ENCODE measurements around the gene KRTAP10-4. TPM values are rescaled to one million over a fixed set of nuclear protein-coding genes. Genes with fewer than 3 reads are reported as not detected.
A peak's percentile ranks its signal among the peaks of the same experiment; 100 is the strongest.

The KRTAP10-4 gene
- total RNA-seq, 2 donors from 2014 or later = not detected

- peaks cover 17% of the 10 kb centered on the region for H3K9me3 Mint-ChIP-seq
- DNase-seq (ENCODE audit: low spot score) (no peak), ATAC-seq (no peak)
- H3K4me1 Mint-ChIP-seq (ENCODE audit: low read depth in 2 of 2) = peaks cover 0 to 8% of the 10 kb centered on the region in 2 donors
- no peak overlapping the region for H3K4me3 Mint-ChIP-seq
- peaks cover 22% of the 10 kb centered on the region for H3K36me3 Mint-ChIP-seq
- H3K27me3 Mint-ChIP-seq = peaks cover 5 to 13% of the 10 kb centered on the region in 2 donors
- no peak overlapping the region for H3K27ac Mint-ChIP-seq
Observed at GRCh38 chr21:44611551-44611950, 38.0 kb downstream of the KRTAP10-4 start.

DNA sequence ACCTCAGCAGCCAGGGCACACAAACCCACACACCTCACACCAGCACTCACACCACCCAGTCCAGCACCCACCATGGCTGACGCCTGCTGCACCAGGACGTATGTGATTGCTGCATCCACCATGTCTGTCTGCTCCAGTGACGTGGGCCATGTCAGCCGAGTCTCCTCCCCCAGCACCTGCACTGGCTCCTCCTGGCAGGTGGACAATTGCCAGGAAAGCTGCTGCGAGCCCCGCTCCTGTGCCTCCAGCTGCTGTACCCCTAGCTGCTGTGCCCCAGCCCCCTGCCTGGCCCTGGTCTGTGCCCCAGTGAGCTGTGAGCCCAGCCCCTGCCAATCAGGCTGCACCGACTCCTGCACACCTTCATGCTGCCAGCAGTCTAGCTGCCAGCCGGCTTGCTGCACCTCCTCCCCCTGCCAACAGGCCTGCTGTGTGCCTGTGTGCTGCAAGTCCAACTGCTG, 38.5 kb downstream of the KRTAP10-4 start, which contains the start of gene KRTAP10-8:
KRTAP10-8 (plus strand) TSS at position 51 of the 458 bp plus-strand sequence; CDS start at position 73, 22 bp downstream.
- H3K27me3 Mint-ChIP-seq = peaks cover 5 to 12% of the 10 kb centered on the region in 2 donors
- H3K27ac Mint-ChIP-seq = no peak within 1 kb of the TSS
- peaks cover 17% of the 10 kb centered on the region for H3K9me3 Mint-ChIP-seq
- ATAC-seq (no peak), DNase-seq (ENCODE audit: low spot score) (no peak)
- peaks cover 22% of the 10 kb centered on the region for H3K36me3 Mint-ChIP-seq
- peaks cover 0 to 10% of the 10 kb centered on the region in 2 donors for H3K4me1 Mint-ChIP-seq (ENCODE audit: low read depth in 2 of 2)
- no peak within 1 kb of the TSS for H3K4me3 Mint-ChIP-seq

DNA sequence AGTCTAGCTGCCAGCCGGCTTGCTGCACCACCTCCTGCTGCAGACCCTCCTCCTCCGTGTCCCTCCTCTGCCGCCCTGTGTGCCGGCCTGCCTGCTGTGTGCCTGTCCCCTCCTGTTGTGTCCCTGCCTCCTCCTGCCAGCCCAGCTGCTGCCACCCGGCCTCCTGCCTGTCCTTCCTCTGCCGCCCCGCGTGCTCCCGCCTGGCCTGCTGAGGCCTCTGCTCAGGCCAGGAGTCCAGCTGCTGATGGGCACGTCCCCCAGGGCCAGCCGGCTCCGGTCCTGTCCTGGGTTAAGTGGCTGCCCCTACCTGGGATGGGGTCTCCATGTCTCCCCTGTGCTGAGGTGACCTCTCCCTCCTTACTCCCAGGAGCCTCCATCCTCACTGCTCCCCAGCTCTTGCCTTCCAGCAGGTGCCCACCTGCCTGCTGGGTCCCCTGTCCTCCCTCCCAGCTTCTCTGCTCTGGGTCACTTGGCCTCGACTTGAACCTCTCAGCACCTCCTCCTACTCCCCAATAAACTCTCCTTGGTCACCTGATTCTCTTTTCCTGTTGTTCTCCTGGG, 39.2 kb downstream of the KRTAP10-4 start:
- Mint-ChIP-seq H3K9me3 (peaks cover 17% of the 10 kb centered on the region), H3K27ac (no peak overlapping the region), H3K27me3 (peaks cover under 1 to 10% of the 10 kb centered on the region in 2 donors), H3K4me1 (ENCODE audit: low read depth in 2 of 2) (peaks cover 0 to 12% of the 10 kb centered on the region in 2 donors), H3K4me3 (no peak overlapping the region), H3K36me3 (peaks cover 22% of the 10 kb centered on the region)
- DNase-seq (ENCODE audit: low spot score) = no peak
- ATAC-seq = no peak

DNA sequence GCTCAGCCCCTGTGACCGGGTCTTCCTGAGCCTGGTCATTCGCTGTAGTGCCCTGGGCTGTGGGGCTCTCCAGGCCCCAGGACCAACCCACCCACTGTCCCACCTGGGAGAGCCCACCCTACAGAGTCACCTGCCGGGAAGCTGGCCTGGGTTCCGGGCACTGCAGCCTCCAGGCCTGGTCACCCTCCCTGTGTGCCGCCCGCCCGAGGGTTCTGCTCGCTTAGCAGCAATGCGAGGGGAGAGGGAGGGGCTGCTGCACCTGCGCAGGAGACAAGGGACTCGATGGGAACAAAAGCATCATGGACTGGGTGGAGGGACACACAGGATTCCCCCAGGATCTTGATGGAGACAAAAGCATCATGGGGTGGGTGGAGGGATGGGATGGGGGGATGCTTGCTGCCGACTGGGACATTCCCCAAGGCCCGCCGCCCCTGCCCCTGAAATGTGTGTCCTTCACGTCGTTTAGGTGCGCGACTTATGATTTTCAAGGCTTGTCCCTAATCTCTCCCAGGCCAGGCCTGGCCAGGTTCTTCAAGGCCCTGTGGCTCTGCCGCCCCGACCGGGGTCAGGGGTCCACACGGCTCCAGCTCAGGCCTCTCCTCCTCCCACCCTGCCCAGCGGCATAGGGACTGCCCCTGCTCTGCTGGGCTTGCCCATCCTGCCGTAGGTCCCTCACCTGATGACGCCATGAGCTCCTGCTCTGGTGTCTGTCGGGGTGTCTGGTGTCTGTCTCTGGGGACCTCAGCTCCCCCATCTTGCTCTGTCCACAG, 40.0 kb downstream of the KRTAP10-4 start:
- ATAC-seq = peak in 1 of 2 donors; percentile 32
- no peak for DNase-seq (ENCODE audit: low spot score)
- Mint-ChIP-seq H3K4me1 (ENCODE audit: low read depth in 2 of 2) (peaks cover 4 to 18% of the 10 kb centered on the region in 2 donors), H3K36me3 (peaks cover 22% of the 10 kb centered on the region), H3K4me3 (no peak overlapping the region), H3K9me3 (peaks cover 17% of the 10 kb centered on the region), H3K27me3 (peaks cover 0 to 9% of the 10 kb centered on the region in 2 donors), H3K27ac (no peak overlapping the region)

DNA sequence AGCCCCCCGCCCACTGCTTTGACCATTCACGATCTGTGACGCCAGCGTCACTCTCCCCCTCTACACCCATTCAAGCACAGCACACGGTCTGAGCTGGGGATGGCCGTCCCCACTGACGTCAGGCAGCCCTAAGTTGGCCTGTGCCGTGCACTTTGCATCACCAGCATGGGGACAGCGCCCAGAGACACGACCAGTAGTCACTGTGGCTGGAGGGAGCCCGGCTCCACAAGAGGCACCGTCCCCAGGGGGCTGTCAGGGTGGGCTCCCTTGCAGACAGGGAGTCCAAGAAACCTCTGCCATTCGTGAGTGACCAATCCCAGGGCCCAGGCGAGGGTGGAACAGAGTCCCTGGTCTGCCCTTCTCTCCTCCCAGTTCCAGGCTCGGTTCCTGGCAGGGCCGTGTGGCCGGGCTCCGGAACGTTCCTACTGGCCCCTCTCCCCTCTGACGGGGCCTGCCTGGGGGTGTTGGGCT, 40.7 kb downstream of the KRTAP10-4 start:
- H3K4me1 Mint-ChIP-seq (ENCODE audit: low read depth in 2 of 2) = peaks cover 10 to 24% of the 10 kb centered on the region in 2 donors
- no peak for DNase-seq (ENCODE audit: low spot score)
- no peak overlapping the region for H3K27ac Mint-ChIP-seq
- H3K36me3 Mint-ChIP-seq = peaks cover 20% of the 10 kb centered on the region
- no peak for ATAC-seq
- H3K4me3 Mint-ChIP-seq = no peak overlapping the region
- peaks cover 0 to 5% of the 10 kb centered on the region in 2 donors for H3K27me3 Mint-ChIP-seq
- peaks cover 13% of the 10 kb centered on the region for H3K9me3 Mint-ChIP-seq

DNA sequence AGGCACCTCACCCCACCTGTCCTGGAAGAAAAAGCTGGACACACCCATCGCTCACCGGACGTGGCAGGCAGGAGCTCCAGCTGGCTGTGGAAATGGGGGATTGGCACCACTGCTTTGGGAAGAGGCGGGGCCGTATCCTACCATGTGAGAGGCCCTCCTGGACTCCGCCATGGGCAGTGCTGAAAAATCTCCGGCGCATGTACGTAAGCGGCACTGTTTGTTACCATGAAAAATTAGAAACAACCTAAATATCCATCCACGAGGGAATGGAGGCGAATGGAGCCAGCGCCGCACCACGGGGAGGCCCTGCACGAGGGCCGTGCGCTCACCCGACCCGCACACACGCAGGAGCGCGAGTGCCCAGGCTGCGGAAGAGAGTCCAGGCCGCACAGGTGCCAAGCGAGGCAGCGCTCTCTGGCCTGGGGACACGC, 41.4 kb downstream of the KRTAP10-4 start:
- H3K27me3 Mint-ChIP-seq = peaks cover 0 to 2% of the 10 kb centered on the region in 2 donors
- DNase-seq (ENCODE audit: low spot score) (no peak), ATAC-seq (no peak)
- peaks cover 20% of the 10 kb centered on the region for H3K36me3 Mint-ChIP-seq
- no peak overlapping the region for H3K4me3 Mint-ChIP-seq
- H3K4me1 Mint-ChIP-seq (ENCODE audit: low read depth in 2 of 2) = peaks cover 17 to 31% of the 10 kb centered on the region in 2 donors
- H3K27ac Mint-ChIP-seq = no peak overlapping the region
- H3K9me3 Mint-ChIP-seq = peaks cover 15% of the 10 kb centered on the region

- no peak overlapping the region for H3K27ac Mint-ChIP-seq
- H3K36me3 Mint-ChIP-seq = peaks cover 24% of the 10 kb centered on the region
- ATAC-seq (no peak), DNase-seq (ENCODE audit: low spot score) (no peak)
- peaks cover 17% of the 10 kb centered on the region for H3K9me3 Mint-ChIP-seq
- peaks cover 0 to 2% of the 10 kb centered on the region in 2 donors for H3K27me3 Mint-ChIP-seq
- peaks cover 17 to 33% of the 10 kb centered on the region in 2 donors for H3K4me1 Mint-ChIP-seq (ENCODE audit: low read depth in 2 of 2)
- no peak overlapping the region for H3K4me3 Mint-ChIP-seq
Observed at GRCh38 chr21:44615466-44615865, 41.9 kb downstream of the KRTAP10-4 start.

DNA sequence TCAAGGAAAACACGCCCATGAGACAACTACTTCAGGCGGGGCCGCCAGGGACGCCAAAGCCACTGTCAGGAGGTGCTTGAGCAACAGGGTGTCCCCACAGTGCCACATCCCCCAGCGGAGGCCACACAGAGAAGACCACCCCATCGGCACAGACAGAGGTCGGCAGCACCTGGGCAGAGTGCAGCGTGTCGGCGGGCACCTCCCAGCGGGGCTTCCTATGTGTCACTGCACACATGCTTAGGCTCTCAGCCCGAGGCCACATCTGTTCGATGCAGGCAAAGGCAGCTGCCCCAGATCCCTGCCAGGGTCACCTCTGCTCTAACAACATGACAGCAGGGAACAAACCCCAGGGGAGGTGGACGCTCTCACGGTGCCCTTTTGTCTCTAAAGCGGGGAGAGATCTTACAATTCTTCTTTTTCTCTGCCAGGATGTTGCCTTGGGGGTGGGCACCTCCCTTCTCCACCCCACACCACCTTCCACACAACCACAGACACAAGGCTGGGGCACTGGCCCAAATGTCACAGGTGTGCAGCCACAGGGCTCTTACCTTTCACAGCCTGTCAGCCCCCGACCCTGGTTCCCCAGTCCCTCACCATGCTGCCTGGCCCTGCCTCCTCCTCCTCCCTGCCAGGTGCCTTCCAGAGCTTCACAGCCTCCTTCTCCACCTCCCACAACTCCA, 42.5 kb downstream of the KRTAP10-4 start:
- no peak for DNase-seq (ENCODE audit: low spot score)
- Mint-ChIP-seq H3K27ac (peak overlapping the region in 1 of 2 donors; percentile 33), H3K36me3 (peaks cover 26% of the 10 kb centered on the region), H3K4me1 (ENCODE audit: low read depth in 2 of 2) (peaks cover 17 to 33% of the 10 kb centered on the region in 2 donors), H3K27me3 (peaks cover 0 to 2% of the 10 kb centered on the region in 2 donors), H3K9me3 (peaks cover 18% of the 10 kb centered on the region), H3K4me3 (no peak overlapping the region)
- ATAC-seq = no peak

- peaks cover 14% of the 10 kb centered on the region for H3K9me3 Mint-ChIP-seq
- H3K27ac Mint-ChIP-seq = peak overlapping the region in 1 of 2 donors; percentile 33
- ATAC-seq (no peak), DNase-seq (ENCODE audit: low spot score) (no peak)
- H3K36me3 Mint-ChIP-seq = peaks cover 21% of the 10 kb centered on the region
- H3K27me3 Mint-ChIP-seq = peaks cover 0 to 2% of the 10 kb centered on the region in 2 donors
- H3K4me1 Mint-ChIP-seq (ENCODE audit: low read depth in 2 of 2) = peaks cover 17 to 33% of the 10 kb centered on the region in 2 donors
- H3K4me3 Mint-ChIP-seq = no peak overlapping the region
Observed at GRCh38 chr21:44616591-44616926, 43.0 kb downstream of the KRTAP10-4 start.

DNA sequence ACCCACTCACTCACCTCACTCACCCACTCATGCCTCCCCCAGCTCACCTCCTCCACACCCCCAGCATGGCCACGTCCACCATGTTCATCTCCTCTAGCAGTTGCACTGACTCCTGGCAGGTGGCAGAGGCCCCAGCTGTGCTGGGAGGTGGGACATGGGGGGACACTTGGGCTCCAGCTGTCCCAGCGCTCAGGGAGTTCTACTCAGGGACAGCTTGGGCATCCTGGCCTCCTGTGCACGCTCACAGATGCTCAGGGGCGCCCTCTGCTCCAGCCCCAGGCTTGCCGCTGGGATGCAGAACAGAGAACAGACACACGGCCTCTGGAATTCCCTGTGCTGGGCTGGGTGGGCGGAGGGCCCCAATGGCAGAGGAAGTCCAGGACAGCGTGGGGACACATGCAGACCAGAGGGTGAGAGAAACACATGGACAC, 43.6 kb downstream of the KRTAP10-4 start:
- no peak for DNase-seq (ENCODE audit: low spot score)
- peaks cover 0 to 2% of the 10 kb centered on the region in 2 donors for H3K27me3 Mint-ChIP-seq
- no peak overlapping the region for H3K4me3 Mint-ChIP-seq
- H3K27ac Mint-ChIP-seq = peak overlapping the region in 1 of 2 donors; percentile 91
- no peak for ATAC-seq
- peaks cover 14% of the 10 kb centered on the region for H3K9me3 Mint-ChIP-seq
- peaks cover 17 to 33% of the 10 kb centered on the region in 2 donors for H3K4me1 Mint-ChIP-seq (ENCODE audit: low read depth in 2 of 2)
- H3K36me3 Mint-ChIP-seq = peaks cover 21% of the 10 kb centered on the region

GRCh38 chr21:44618504-44618903, 45.0 kb downstream of the KRTAP10-4 start:
- peak overlapping the region; percentile 67 for H3K4me3 Mint-ChIP-seq
- peaks cover 33% of the 10 kb centered on the region for H3K36me3 Mint-ChIP-seq
- peak overlapping the region; percentile 68 to 91 for H3K27ac Mint-ChIP-seq
- H3K27me3 Mint-ChIP-seq = no peaks in the 10 kb centered on the region
- no peak for DNase-seq (ENCODE audit: low spot score)
- H3K9me3 Mint-ChIP-seq = peaks cover 22% of the 10 kb centered on the region
- no peak for ATAC-seq
- H3K4me1 Mint-ChIP-seq (ENCODE audit: low read depth in 2 of 2) = peaks cover 17 to 29% of the 10 kb centered on the region in 2 donors

GRCh38 chr21:44618909-44619308, 45.4 kb downstream of the KRTAP10-4 start:
- peak; percentile 71 for DNase-seq (ENCODE audit: low spot score)
- Mint-ChIP-seq H3K36me3 (peaks cover 37% of the 10 kb centered on the region), H3K4me3 (peak overlapping the region; percentile 67), H3K27ac (peak overlapping the region; percentile 68 to 91), H3K4me1 (ENCODE audit: low read depth in 2 of 2) (peaks cover 17 to 29% of the 10 kb centered on the region in 2 donors), H3K9me3 (peaks cover 26% of the 10 kb centered on the region), H3K27me3 (no peaks in the 10 kb centered on the region)
- ATAC-seq = peak; percentile 91 to 92

DNA sequence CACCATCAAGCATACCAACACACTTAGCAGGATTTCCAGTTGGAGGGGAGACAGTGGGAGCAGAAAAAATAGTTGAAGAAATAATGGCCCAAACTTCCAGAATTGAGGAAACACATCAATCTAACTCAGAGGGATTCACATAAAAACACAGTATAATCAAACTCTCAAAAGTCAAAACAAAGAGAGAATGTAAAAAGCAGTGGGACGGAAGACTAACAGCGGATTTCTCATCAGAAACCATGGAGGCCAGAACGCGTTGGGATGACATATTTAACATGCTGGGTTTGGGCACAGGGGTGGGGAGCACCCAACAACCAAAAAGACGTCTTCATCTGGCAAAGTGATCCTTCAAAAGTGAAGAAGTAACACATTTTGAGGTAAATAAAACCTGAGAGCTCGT, 46.4 kb downstream of the KRTAP10-4 start:
- Mint-ChIP-seq H3K27me3 (no peaks in the 10 kb centered on the region), H3K4me3 (no peak overlapping the region), H3K27ac (peak overlapping the region; percentile 68 to 91), H3K4me1 (ENCODE audit: low read depth in 2 of 2) (peaks cover 17 to 29% of the 10 kb centered on the region in 2 donors), H3K36me3 (peaks cover 47% of the 10 kb centered on the region), H3K9me3 (peaks cover 34% of the 10 kb centered on the region)
- ATAC-seq (no peak), DNase-seq (ENCODE audit: low spot score) (no peak)

Data from natural killer cell treated with Interleukin-12 subunit alpha and Interleukin-12 subunit beta and Interleukin-15 and Interleukin-18, amount 100 ng/mL, for 72 hours (primary cell).